Measurements from ENCODE around the gene TBC1D5.
A peak's percentile ranks its signal among the peaks of the same experiment; 100 is the strongest.
"Not testable (repeated sequence)": the region's sequence is repeated elsewhere in the genome, so short reads cannot be mapped to it uniquely, and the experiment has no call there.

TBC1D5 gene

DNA sequence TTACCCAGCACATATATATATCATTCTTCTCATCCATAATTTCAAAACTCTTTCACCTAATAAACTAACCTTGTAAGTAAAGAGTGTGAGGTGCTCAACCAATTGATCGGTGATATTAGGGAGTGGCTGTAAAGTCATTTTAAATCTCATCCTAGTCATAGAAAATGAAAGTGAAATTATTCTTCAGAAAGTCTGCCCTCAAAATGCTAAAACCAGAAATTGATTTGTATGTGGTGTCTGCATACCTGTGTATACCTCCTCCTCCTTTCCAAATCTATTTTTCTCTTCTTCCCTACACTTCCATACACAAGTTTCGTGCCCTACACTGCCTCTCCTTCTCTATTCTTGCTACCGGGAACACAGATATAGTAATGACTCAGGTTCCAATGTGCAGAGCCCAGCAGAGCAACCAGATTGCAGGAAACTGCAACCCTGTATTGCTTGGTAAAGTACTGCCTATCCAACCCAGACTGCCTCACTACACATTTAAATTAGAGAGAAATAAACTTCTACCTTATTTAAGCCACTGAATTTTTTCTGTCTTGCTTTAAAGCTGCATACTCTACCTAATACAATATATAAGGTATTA, 7.4 kb upstream of the TBC1D5 start:
- no peak for DNase-seq (ENCODE audit: low spot score)
- FAIRE-seq: no peak

GRCh38 chr3:17749281-17749680, 6.8 kb upstream of the TBC1D5 start:
- FAIRE-seq: no peak
- DNase-seq (ENCODE audit: low spot score): no peak

- FAIRE-seq: no peak
Measured at GRCh38 chr3:17747890-17748247, 5.4 kb upstream of the TBC1D5 start.

GRCh38 chr3:17747174-17747889, 4.9 kb upstream of the TBC1D5 start:
- DNase-seq (ENCODE audit: low spot score) (no peak), FAIRE-seq (no peak)

More at GRCh38 chr3:17747890-17748247, 5.4 kb upstream of the TBC1D5 start:
- no peak for DNase-seq (ENCODE audit: low spot score)

DNA sequence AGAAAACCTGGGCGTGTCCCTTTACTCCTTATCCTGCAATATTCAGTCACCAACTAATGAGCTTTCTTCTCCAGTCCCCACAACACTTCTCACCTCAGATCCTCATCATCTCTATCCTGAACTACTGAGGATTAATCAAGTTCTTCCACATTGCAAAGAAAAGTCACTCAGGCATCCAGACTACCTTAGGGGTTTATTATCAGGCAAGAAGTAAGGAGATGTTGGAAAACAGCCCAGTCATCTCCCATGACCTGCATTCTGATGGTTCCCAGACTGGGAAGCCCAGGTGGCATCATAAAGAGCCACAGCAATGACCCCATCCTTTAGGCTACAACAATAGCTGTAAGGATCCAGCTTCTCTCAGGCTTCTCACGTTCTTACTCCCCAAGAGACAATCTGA, 3.5 kb upstream of the TBC1D5 start:
- FAIRE-seq (no peak), DNase-seq (ENCODE audit: low spot score) (no peak)

DNA sequence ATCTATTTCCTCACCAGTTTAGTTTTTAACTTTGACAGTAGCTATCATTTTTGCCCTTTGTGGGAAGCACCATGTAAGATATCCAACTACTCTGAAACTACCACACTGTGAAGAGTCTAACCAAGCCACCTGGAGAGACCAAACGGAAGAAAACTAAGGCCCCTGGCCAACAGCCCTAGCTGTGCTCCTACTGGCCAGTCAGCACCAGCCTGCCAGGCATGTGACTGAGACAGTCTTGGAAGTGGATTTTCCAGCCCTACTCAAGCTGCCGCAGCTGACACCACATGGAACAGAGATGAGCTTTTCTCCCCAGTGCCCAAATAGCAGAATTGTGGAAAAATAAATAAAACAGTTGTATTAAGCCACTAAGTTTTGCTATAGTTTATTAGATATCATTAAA, 2.9 kb upstream of the TBC1D5 start:
- DNase-seq (ENCODE audit: low spot score) (no peak), FAIRE-seq (no peak)

DNA sequence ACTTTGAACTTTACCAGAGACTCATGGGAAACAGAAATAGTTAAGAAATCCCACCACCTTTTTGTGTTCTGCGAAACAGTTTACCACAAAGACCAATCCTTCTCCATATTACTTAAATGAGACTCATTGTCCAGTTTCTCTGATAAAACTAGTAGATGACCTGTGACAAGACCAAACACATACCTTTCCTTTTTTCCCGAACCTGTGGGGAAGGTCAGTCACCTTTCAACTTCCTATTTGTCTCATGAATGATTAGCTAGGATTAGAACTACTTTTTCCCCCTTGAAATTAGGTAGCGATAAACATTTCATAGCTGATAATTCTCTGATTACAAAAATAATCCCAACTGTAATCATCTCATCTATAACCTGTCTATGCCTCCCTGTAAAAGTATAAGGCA, 2.3 kb upstream of the TBC1D5 start:
- DNase-seq (ENCODE audit: low spot score) (no peak), FAIRE-seq (no peak)

DNA sequence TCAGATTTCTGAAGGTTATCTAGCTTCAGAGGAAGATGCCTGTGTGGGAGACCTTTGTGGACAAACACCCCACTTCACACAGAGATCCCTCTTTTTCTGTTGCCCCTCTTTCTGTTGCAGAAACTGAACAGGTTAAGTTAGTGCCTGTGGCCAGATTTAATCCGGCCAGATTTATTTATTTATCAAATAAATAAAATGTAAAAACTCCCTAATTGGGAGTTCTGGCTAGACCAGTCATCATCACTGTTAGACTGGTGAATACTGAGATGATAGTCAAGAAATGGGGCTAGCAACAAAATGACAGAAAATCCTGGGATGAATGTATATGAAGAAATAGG, 1.2 kb upstream of the TBC1D5 start:
- DNase-seq (ENCODE audit: low spot score): no peak
- FAIRE-seq: no peak

DNA sequence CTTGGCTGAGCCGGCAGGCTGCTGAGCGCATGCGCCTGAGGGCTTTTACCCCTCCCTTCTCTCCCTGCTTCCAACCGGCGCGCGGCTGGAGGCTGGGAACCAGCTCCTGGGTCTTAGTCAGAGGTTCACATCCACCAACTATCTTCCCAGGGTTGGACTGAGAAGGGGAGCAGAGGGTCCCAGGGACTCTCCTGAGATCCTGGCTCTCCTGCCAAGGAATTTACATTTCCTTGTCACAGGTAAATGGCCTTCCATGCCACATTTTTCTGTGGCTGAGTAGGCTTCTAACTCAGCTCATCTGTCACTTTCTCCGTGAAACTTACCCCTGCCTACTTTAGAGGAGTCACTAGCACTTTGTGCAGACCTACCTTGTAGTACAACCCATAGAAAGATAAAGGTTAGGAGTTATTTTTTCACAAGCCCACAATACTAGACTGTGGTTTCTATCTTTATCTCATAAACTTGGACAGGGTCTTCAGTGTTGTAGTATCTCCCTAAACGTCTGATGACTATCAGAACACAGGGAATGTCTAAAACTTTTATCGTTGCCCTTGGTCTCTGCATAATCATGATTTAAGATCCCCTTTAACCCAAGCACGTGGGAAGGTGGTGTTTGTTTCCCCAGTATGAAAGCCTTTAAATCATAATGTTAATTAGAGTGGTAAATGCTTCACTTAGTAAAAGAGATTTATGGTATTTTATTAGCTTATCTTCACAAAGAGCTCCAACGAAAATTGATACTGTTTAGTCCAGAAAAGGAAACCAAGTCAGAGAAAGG, 638 bp upstream of the TBC1D5 start:
- no peak for FAIRE-seq
- DNase-seq (ENCODE audit: low spot score): no peak

GRCh38 chr3:17741621-17742101, 770 bp downstream of the TBC1D5 start:
- FAIRE-seq: no peak
- peak; percentile 69 for DNase-seq (ENCODE audit: low spot score)

GRCh38 chr3:17740721-17741141, 1.7 kb downstream of the TBC1D5 start:
- DNase-seq (ENCODE audit: low spot score) (peak; percentile 58), FAIRE-seq (no peak)

DNA sequence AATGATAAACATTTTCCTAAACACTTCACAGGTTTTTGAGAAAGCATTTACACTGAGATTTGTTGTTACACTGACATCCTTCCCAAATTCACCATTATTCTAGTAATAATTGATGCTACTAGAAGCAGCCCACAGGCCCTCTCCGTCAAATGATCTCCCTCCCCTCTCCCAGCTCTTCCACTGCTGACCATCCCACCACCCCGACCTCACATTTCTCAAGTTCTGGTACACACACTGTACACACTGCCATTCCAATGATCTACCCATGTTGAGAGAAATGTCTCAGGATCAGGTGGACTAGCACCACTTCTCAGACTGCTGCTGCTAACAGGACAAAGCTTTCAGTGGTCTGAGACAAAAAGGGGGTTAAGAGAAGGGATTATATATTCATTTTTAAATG, 3.5 kb downstream of the TBC1D5 start:
- no peak for DNase-seq (ENCODE audit: low spot score)
- no peak for FAIRE-seq

- FAIRE-seq (no peak), DNase-seq (ENCODE audit: low spot score) (no peak)
Measured at GRCh38 chr3:17738219-17738618, 4.2 kb downstream of the TBC1D5 start.

DNA sequence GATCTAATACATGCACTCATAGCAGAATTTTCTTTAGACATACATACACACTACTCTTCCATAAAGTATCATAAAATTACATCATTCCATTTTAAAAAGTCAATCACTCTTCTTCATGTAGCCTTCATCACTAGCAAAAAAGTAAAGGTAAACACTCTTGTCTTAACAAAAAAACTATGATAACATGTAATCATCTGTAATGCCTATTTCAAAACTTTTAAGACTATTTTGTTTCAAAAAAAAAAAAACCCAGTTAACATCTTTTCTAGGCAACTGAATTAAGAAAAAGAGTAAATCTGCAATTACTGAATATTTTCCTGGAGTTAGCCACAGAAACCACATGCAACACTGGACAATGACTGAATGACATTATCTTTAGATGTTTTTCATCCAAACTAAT, 4.8 kb downstream of the TBC1D5 start:
- no peak for DNase-seq (ENCODE audit: low spot score)
- FAIRE-seq: no peak

GRCh38 chr3:17735362-17735761, 7.1 kb downstream of the TBC1D5 start:
- FAIRE-seq; DNase-seq (ENCODE audit: low spot score): not testable (repeated sequence)

DNA sequence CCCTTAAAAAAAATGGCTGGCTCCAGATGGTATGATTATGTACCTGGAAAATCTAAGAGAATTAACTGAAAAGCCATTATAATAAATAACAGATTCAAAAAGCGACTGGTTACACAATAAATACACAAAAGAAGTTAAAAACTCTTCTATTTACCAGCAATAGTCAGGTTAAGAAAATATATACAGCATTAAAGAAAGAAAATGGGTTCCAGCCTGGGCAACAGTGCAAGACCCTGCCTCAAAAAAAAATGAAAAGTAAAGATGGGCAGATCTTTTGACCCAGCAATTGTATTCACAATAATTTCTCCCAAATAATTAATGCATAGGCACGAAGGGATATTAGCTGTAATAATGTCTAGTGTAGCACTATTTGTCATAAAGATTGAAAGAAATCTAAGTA, 8.7 kb downstream of the TBC1D5 start:
- DNase-seq (ENCODE audit: low spot score): no peak
- FAIRE-seq: no peak

DNA sequence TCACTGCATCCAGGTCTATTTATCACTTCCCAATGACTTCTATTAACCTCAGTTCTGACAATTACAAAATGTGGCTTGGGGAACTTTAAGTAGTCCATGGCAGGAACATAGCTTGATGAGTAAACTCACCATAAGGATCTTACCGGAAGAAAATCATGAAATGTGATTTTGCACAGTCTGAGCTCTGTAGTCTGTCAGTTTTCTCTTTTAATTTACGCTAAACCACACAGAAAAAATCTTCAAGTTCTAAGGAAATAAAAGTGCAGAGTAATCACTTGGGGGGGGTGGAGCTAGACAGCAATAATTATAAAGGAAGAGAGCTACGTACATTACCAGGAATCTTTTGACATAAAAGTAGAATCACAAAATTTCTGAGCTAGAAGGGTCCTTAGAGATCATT, 9.2 kb downstream of the TBC1D5 start:
- no peak for DNase-seq (ENCODE audit: low spot score)
- FAIRE-seq: no peak

DNA sequence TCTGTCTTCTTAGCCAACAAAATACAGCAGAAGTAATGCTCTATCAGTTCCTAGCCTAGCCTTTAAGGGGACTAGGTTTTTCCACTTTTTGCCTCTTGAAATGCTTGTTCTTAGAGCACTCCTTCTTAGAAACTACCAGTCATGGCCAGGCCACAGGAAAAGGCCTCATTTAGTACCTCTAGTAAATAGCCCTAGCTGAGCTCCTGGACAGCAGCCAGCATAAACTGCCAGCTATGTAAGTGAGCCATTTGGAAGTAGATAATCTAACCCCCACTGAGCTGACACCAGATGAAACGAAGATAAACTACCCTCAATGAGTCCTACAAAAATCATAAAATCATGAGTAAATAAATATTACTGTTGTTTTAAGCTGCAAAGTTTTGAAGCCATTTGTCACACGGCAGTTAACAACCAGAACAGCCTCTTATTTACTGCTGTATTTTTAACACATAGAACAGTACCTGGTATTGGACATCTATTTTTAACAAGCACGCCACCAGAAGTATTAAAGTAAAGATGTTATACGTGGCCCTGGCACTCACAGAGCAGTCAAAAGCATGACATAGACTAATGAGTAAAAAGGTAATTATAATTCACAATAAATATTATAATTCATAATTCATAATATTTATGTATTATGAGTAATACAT, 12.0 kb downstream of the TBC1D5 start:
- peak; percentile 11 for DNase-seq (ENCODE audit: low spot score)
- no peak for FAIRE-seq

- no peak for DNase-seq (ENCODE audit: low spot score)
- FAIRE-seq: no peak
Measured at GRCh38 chr3:17726313-17726712, 16.1 kb downstream of the TBC1D5 start.

DNA sequence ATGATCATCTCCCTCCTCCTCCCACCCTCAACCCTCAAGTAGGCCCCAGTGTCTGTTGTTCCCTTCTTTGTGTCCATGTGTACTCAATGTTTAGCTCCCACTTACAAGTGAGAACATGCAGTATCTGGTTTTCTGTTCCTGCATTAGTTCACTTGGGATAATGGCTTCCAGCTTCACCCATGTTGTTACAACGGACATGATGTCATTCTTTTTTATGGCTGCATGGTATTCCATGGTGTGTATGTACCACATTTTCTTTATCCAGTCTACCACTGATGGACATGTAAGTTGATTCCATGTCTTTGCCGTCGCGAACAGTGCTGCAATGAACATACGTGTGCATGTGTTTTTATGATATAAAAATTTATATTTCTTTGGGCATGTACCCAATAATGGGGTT, 16.6 kb downstream of the TBC1D5 start:
- not testable (repeated sequence) for FAIRE-seq; DNase-seq (ENCODE audit: low spot score)

DNA sequence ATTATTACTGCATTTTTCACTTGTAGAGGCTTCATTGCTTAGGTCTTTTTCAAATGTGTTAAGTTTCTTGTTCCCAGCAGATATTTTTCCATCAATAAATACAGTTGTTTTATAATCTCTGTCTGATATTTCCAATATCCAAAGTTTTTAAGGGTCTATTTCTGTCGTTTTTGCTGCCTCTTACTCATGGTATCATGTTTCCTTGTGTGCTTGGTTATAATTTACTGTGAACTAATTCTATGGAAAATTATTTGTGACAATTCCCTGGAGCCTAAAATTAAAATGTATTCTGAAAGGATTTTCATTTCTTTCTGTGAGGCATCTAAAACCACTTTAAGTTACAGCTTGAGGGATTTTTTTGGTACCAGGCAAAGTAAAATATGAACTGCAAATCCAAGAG, 17.5 kb downstream of the TBC1D5 start:
- no peak for FAIRE-seq
- no peak for DNase-seq (ENCODE audit: low spot score)

DNA sequence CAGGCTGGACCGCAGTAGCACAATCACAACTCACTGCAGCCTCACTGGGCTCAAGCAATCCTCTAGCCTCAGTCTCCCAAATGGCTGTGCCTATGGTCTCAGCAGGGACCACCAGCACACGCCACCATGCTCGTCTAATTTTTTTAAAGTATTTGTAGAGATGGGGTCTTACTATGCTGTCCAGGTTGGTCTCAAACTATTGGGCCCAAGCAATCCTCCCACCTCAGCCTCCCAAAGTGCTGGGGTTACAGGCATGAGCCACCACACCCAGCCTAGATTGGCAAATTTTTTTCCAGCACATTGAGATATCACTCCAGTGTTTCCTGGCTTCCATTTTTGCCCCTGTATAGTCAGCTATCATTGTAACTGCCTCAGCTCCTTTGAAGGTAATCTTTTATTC, 18.3 kb downstream of the TBC1D5 start:
- no peak for FAIRE-seq

More for the DNA sequence above, 18.3 kb downstream of the TBC1D5 start:
- DNase-seq (ENCODE audit: low spot score): no peak
